B cell (primary cell): ENCODE measurements around the gene BHLHE40. TPM values are rescaled to one million over a fixed set of nuclear protein-coding genes. Genes with fewer than 3 reads are reported as not detected.

Source experiments
- ATAC-seq: fragments of 200-7000 bp; cut with Tn5 transposase; one replicate; pipeline ENCODE4 v1.10.0; 2021; ENCODE audit warnings: low read depth, mild to moderate bottlenecking, moderate number of reproducible peaks, moderate library complexity
- CTCF ChIA-PET: fragments of 350-600 bp; sonication (Branson Sonifier 250); formaldehyde crosslinking; loops from one replicate; lab custom pipeline; 2021; ENCODE audit warnings: antibody characterized with exemption, inconsistent platforms; lab: Charles Lee
- POLR2A ChIA-PET: fragments of 350-600 bp; sonication (Branson Sonifier 250); formaldehyde crosslinking; loops from one replicate; lab custom pipeline; 2021; ENCODE audit warnings: antibody characterized with exemption; lab: Charles Lee
- DNase-seq: peaks from one replicate; pipeline ENCODE4 v3.0.0; 2013
- H2AFZ ChIP-seq: 2 replicates; pipeline ENCODE4 v1.6.1; 2012; ENCODE audit warnings: mild to moderate bottlenecking, low read depth, low read length; ENCODE audit not compliant: insufficient read depth, poor library complexity, severe bottlenecking
- H3K27ac ChIP-seq, 2 donors: 1 replicate in 1 of 2; 2 replicates in 1 of 2; pipeline ENCODE4 v1.5.1; 2012 to 2013; ENCODE audit warnings: low read length in 2 of 2, mild to moderate bottlenecking in 2 of 2, moderate library complexity in 1 of 2
- H3K27me3 ChIP-seq, 4 experiments: fragments of 200-600 bp in 1 of 4; sonication (generic) in 1 of 4; replicated peaks in 1 of 4; 1 replicate in 2 of 4; 2 replicates in 2 of 4; pipeline versions ENCODE4 v1.6.1 to v1.7.0; 2013 to 2016; ENCODE audit warnings: low read length in 3 of 4, mild to moderate bottlenecking in 2 of 4, mixed read lengths in 1 of 4, moderate library complexity in 1 of 4; ENCODE audit not compliant: insufficient read depth in 4 of 4, control insufficient read depth in 3 of 4; ENCODE audit errors: control extremely low read depth in 1 of 4
- H3K36me3 ChIP-seq, 2 experiments: replicated peaks in 1 of 2; 1 replicate in 1 of 2; 2 replicates in 1 of 2; pipeline versions ENCODE4 v1.6.1 to v1.7.1; 2013; ENCODE audit warnings: low read length in 1 of 2; ENCODE audit not compliant: insufficient read depth in 2 of 2, control insufficient read depth in 1 of 2; ENCODE audit errors: control extremely low read depth in 1 of 2, extremely low read depth in 1 of 2
- H3K4me1 ChIP-seq, 2 donors: fragments of 200-600 bp in 1 of 2; sonication (generic) in 1 of 2; 1 replicate in 1 of 2; 2 replicates in 1 of 2; pipeline versions ENCODE4 v1.5.1 to v1.6.1; 2013 to 2017; ENCODE audit warnings: low read length in 2 of 2; ENCODE audit not compliant: control insufficient read depth in 2 of 2, insufficient read depth in 2 of 2
- H3K4me2 ChIP-seq: replicated peaks from 2 replicates; pipeline ENCODE3; 2012; ENCODE audit warnings: mild to moderate bottlenecking, low read depth, low read length; ENCODE audit not compliant: poor library complexity, severe bottlenecking
- H3K4me3 ChIP-seq, 5 experiments: fragments of 200-600 bp in 1 of 5; sonication (generic) in 1 of 5; 1 replicate in 3 of 5; 2 replicates in 2 of 5; pipeline versions ENCODE4 v1.5.1 to v1.7.0; 2011 to 2016; ENCODE audit warnings: low read length in 4 of 5, mild to moderate bottlenecking in 4 of 5, low read depth in 2 of 5, control low read depth in 1 of 5, moderate library complexity in 1 of 5; ENCODE audit not compliant: insufficient read depth in 1 of 5; ENCODE audit errors: control extremely low read depth in 1 of 5, extremely low read depth in 1 of 5
- H3K79me2 ChIP-seq: fragments of 200-600 bp; sonication (generic); one replicate; pipeline ENCODE4 v1.6.0; 2016; ENCODE audit warnings: low read length; ENCODE audit not compliant: control insufficient read depth, insufficient read depth
- H3K9ac ChIP-seq: fragments of 200-600 bp; sonication (generic); 2 replicates; pipeline ENCODE4 v1.6.1; 2017; ENCODE audit warnings: mild to moderate bottlenecking, low read length, moderate library complexity
- H3K9me3 ChIP-seq, 3 donors: one replicate each; pipeline versions ENCODE4 v1.6.1 to v1.7.1; 2013; ENCODE audit warnings: low read length in 2 of 3; ENCODE audit not compliant: control insufficient read depth in 2 of 3, insufficient read depth in 1 of 3; ENCODE audit errors: control extremely low read depth in 1 of 3
- H4K20me1 ChIP-seq: 2 replicates; pipeline ENCODE4 v1.6.0; 2012; ENCODE audit warnings: mild to moderate bottlenecking, low read length; ENCODE audit not compliant: insufficient read depth, control insufficient read depth, poor library complexity, severe bottlenecking
- H3K27ac Mint-ChIP-seq: one replicate; pipeline ENCODE4 v1.8.0; 2021; ENCODE audit warnings: mixed read lengths
- H3K27me3 Mint-ChIP-seq: one replicate; pipeline ENCODE4 v1.8.0; 2021; ENCODE audit warnings: mixed read lengths
- H3K4me1 Mint-ChIP-seq: one replicate; pipeline ENCODE4 v1.8.0; 2021; ENCODE audit warnings: mixed read lengths
- H3K4me3 Mint-ChIP-seq: one replicate; pipeline ENCODE4 v1.8.0; 2021; ENCODE audit warnings: mixed read lengths
- H3K9me3 Mint-ChIP-seq: one replicate; pipeline ENCODE4 v1.8.0; 2022; ENCODE audit warnings: mixed read lengths; ENCODE audit not compliant: insufficient read depth
- CTCF ChIP-seq: fragments of 200-600 bp; IDR thresholded peaks from one replicate; pipeline ENCODE4 v1.8.0; 2022; ENCODE audit warnings: antibody characterized with exemption, mild to moderate bottlenecking
- EZH2 ChIP-seq: IDR thresholded peaks from 2 replicates; pipeline ENCODE4 v1.6.1; 2012; ENCODE audit warnings: borderline replicate concordance, low read depth, mild to moderate bottlenecking, moderate library complexity, low read length; ENCODE audit not compliant: insufficient read depth, poor library complexity, severe bottlenecking
- WGBS: methylation state at CpG from one replicate; pipeline ENCODE4 v1.1.5; 2013; ENCODE audit warnings: missing lambda C conversion rate; ENCODE audit not compliant: insufficient coverage; 5-methylcytosine and 5-hydroxymethylcytosine counted together
- intact Hi-C: fragments of 100-400 bp; cut with micrococcal nuclease; formaldehyde crosslinking; loops from one replicate; pipeline ENCODE4 v1.10.0; 2022
- polyA plus RNA-seq: library from polyadenylated mRNA; depleted of rRNA; stranded (reverse); fragments of >200 nt; gene quantifications from 2 replicates; pipeline ENCODE4 v1.2.3, GENCODE V29; 2012
- total RNA-seq, 2 donors: library from RNA; stranded (reverse); fragments of 120-200 nt in 1 of 2; gene quantifications; 1 replicate in 1 of 2; 2 replicates in 1 of 2; pipeline versions ENCODE4 v1.2.3 to v1.2.4, GENCODE V29; 2013 to 2022

BHLHE40 gene
- total and polyA plus RNA-seq, 2 donors (not counting 1 experiment from before 2014, with no cell fraction given), result 26.2 to 53.8 TPM

- H3K79me2 ChIP-seq, result no peaks in the 10 kb centered on the region
- Mint-ChIP-seq H3K4me1 (peaks cover 48% of the 10 kb centered on the region), H3K27ac (no peak overlapping the region), H3K9me3 (no peaks in the 10 kb centered on the region), H3K27me3 (no peaks in the 10 kb centered on the region), H3K4me3 (no peak overlapping the region)
- intact Hi-C loops, result no loop called here
- H3K4me3 ChIP-seq, result no peak overlapping the region
- no peak overlapping the region for H2AFZ ChIP-seq
- TF ChIP-seq CTCF (no peak), EZH2 (no peak)
- H3K27ac ChIP-seq, result no peak overlapping the region
- ATAC-seq, result no peak
- H3K36me3 ChIP-seq, result no peaks in the 10 kb centered on the region
- no peaks in the 10 kb centered on the region for H3K27me3 ChIP-seq
- no peak for DNase-seq
- H3K4me1 ChIP-seq, result peaks cover 13 to 31% of the 10 kb centered on the region in 2 donors
- no peak overlapping the region for H3K4me2 ChIP-seq
- WGBS, result 100% methylated on average over 2 of the region's 15 CpGs
- ChIA-PET CTCF (interaction anchor here (0.7 to 7.5 kb wide), 4 partner anchors 11 to 311 kb away, joined by 3 to 77 read pairs (median 18); partner anchors contain the start of gene BHLHE40), POLR2A (interaction anchor here (1.3 to 1.5 kb wide), 2 partner anchors 10 to 44 kb away, joined by 5 read pairs; partner anchors contain the start of gene BHLHE40)
- H4K20me1 ChIP-seq, result no peaks in the 10 kb centered on the region
- no peaks in the 10 kb centered on the region for H3K9me3 ChIP-seq
- H3K9ac ChIP-seq, result no peak overlapping the region
Observed at GRCh38 chr3:5022966-5023776, 43.9 kb downstream of the BHLHE40 start.
